Right lobe of liver (tissue), 6 donors: Measurements from ENCODE around the gene RAC2. TPM values are rescaled to one million over a fixed set of nuclear protein-coding genes. Genes with fewer than 3 reads are reported as not detected.

Source experiments
- ATAC-seq, 4 donors: fragments of 200-7000 bp; cut with Tn5 transposase; one replicate each; pipeline ENCODE4 v1.9.1; 2020; ENCODE audit warnings: mild to moderate bottlenecking in 4 of 4, moderate library complexity in 4 of 4
- DNase-seq, 3 donors: peaks; one replicate each; pipeline ENCODE4 v3.0.0-alpha.2; 2020
- H3K27ac ChIP-seq, 3 donors: fragments of 200-600 bp; one replicate each; pipeline ENCODE4 v1.8.0; 2022
- H3K27me3 ChIP-seq, 2 donors: fragments of 200-600 bp; one replicate each; pipeline ENCODE4 v1.8.0; 2022
- H3K36me3 ChIP-seq, 4 donors: fragments of 200-600 bp; sonication (generic) in 1 of 4; one replicate each; pipeline versions ENCODE4 v1.5.1 to v1.8.0; 2017 to 2022; ENCODE audit warnings: control low read depth in 1 of 4
- H3K4me1 ChIP-seq, 4 donors: fragments of 200-600 bp; sonication (generic) in 1 of 4; one replicate each; pipeline versions ENCODE4 v1.5.1 to v1.8.0; 2017 to 2022; ENCODE audit warnings: control low read depth in 1 of 4
- H3K4me3 ChIP-seq, 3 donors: fragments of 200-600 bp; one replicate each; pipeline ENCODE4 v1.8.0; 2022
- H3K9me3 ChIP-seq, 4 donors: fragments of 200-600 bp; sonication (generic) in 1 of 4; one replicate each; pipeline versions ENCODE4 v1.5.1 to v1.8.0; 2017 to 2022; ENCODE audit warnings: control low read depth in 1 of 4
- CTCF ChIP-seq, 4 donors: fragments of 200-600 bp in 3 of 4; fragments of 450-650 bp in 1 of 4; IDR thresholded peaks; one replicate each; pipeline versions ENCODE4 v1.5.1 to v1.8.0; 2016 to 2022; ENCODE audit warnings: antibody characterized with exemption in 4 of 4, mild to moderate bottlenecking in 2 of 4
- POLR2A ChIP-seq: fragments of 450-650 bp; IDR thresholded peaks from one replicate; pipeline ENCODE4 v1.6.1; 2017; ENCODE audit warnings: antibody characterized with exemption, mild to moderate bottlenecking
- WGBS: methylation state at CpG from one replicate; pipeline ENCODE4 v1.1.6; 2018; ENCODE audit warnings: low coverage, low lambda C conversion rate; ENCODE audit not compliant: insufficient coverage; ENCODE audit errors: missing lambda C conversion rate; 5-methylcytosine and 5-hydroxymethylcytosine counted together
- intact Hi-C, 2 donors: fragments of 100-400 bp; cut with DNase I; formaldehyde crosslinking; loops; one replicate each; pipeline versions ENCODE4 v1.11.2 to v1.14.1; 2022
- total RNA-seq, 6 experiments: library from RNA; depleted of rRNA in 2 of 6; stranded (reverse); fragments of >200 nt in 2 of 6; fragmentation: NEBNext Ultra II Directional in 3 of 6; extraction: Animal tissue kit (Norgen Biotek cat#: 25700) in 3 of 6; gene quantifications; one replicate each; pipeline versions ENCODE4 v1.1.0 to v1.2.4, GENCODE V29; 2016 to 2023
- donor health status: DM: no; HTN: yes; CAD: no.
- donor health status: DM: no; HTN: no; CAD: no.
- donor health status: DM: no; HTN: no; CAD: no.
- donor health status: DM: no; HTN: yes; CAD: no.
- donor health status: DM: no; HTN: yes; CAD: no.

RAC2 gene
- total RNA-seq, 6 experiments from 2014 or later = 3.4 to 12.9 (median 6.5) TPM

- no peaks in the 10 kb centered on the region for H3K4me1 ChIP-seq
- no peak for TF ChIP-seq POLR2A
- no peak for TF ChIP-seq CTCF (IDR thresholded peaks at IDR 0.05)
- H3K36me3 ChIP-seq = no peaks in the 10 kb centered on the region
- no CpG with 5 or more reads among the region's 7 CpGs for WGBS
- no peak overlapping the region for H3K27ac ChIP-seq
- H3K4me3 ChIP-seq = no peak overlapping the region
- intact Hi-C loops = loop anchor here in 1 of 2 donors (10.0 kb wide), 1 partner anchor 144 kb away; no protein-coding TSS in a partner anchor
- no peaks in the 10 kb centered on the region for H3K27me3 ChIP-seq
- DNase-seq (peak in 2 of 3 donors; percentile 7 to 33), ATAC-seq (no peak)
- H3K9me3 ChIP-seq = no peaks in the 10 kb centered on the region
These were observed 35.5 kb downstream of the RAC2 start for GRCh38 chr22:37208401-37209139.

- intact Hi-C loops = loop anchor here in 1 of 2 donors (10.0 kb wide), 1 partner anchor 143 kb away; no protein-coding TSS in a partner anchor
- no peak overlapping the region for H3K4me3 ChIP-seq
- DNase-seq (peak in 1 of 3 donors; percentile 2), ATAC-seq (no peak)
- no peaks in the 10 kb centered on the region for H3K27me3 ChIP-seq
- TF ChIP-seq POLR2A (no peak), CTCF (IDR thresholded peaks at IDR 0.05) (no peak)
- H3K4me1 ChIP-seq = no peaks in the 10 kb centered on the region
- no peaks in the 10 kb centered on the region for H3K9me3 ChIP-seq
- WGBS = 75% methylated on average over 2 of the region's 7 CpGs
- no peak overlapping the region for H3K27ac ChIP-seq
- no peaks in the 10 kb centered on the region for H3K36me3 ChIP-seq
These were observed 36.1 kb downstream of the RAC2 start for GRCh38 chr22:37207981-37208380.

DNA sequence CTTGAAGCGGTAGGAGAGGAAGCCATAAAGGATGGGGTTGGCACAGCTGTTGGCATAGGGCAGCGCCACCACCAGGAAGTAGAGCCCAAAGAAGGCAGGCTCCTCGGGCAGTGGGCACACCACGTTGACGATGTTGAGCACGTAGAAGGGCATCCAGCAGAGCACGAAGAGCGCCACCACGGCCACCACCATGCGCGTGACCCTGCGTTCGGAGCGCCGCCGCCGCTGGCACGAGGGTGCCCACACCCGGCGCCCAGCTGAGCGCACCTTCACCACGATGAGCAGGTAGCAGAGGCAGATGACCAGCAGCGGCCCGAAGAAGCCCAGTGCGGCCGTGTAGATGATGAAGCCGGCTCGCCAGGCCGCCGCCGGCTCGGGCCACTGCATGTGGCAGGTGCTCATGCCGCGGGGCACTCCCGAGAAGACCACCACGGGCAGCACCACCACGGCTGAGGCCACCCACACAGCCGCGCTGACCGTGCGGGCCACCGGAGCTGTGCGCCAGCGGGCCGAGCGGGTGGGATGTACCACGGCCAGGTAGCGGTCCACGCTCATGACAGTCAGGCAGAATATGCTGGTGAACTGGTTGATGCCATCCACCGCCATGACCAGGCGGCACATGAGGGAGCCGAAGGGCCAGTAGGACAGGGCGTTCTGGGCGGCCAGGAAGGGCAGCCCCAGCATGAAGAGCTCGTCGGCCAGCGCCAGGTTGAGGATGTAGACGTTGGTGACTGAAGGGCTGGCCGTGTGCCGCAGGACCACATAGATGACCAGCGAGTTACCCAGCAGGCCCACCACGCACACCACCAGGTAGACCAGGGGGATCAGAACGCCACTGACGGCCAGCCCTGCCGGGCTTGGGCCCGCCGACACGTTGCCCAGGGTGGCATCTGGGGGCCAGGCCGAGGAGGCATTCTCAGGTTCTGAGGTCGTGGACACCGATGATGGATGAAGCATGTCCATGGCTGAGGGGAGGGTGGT lies 36.9 kb downstream of the RAC2 start:
- H3K4me3 ChIP-seq = no peak overlapping the region
- ATAC-seq = no peak
- DNase-seq = peak in 2 of 3 donors; percentile 19 to 49
- no peaks in the 10 kb centered on the region for H3K4me1 ChIP-seq
- intact Hi-C loops = loop anchor here in 1 of 2 donors (10.0 kb wide), 1 partner anchor 142 kb away; no protein-coding TSS in a partner anchor
- TF ChIP-seq CTCF (IDR thresholded peaks at IDR 0.05) = no peak
- TF ChIP-seq POLR2A = no peak
- H3K36me3 ChIP-seq = no peaks in the 10 kb centered on the region
- H3K27ac ChIP-seq = no peak overlapping the region
- no peaks in the 10 kb centered on the region for H3K9me3 ChIP-seq
- no CpG with 5 or more reads among the region's 71 CpGs for WGBS
- H3K27me3 ChIP-seq = no peaks in the 10 kb centered on the region

DNA sequence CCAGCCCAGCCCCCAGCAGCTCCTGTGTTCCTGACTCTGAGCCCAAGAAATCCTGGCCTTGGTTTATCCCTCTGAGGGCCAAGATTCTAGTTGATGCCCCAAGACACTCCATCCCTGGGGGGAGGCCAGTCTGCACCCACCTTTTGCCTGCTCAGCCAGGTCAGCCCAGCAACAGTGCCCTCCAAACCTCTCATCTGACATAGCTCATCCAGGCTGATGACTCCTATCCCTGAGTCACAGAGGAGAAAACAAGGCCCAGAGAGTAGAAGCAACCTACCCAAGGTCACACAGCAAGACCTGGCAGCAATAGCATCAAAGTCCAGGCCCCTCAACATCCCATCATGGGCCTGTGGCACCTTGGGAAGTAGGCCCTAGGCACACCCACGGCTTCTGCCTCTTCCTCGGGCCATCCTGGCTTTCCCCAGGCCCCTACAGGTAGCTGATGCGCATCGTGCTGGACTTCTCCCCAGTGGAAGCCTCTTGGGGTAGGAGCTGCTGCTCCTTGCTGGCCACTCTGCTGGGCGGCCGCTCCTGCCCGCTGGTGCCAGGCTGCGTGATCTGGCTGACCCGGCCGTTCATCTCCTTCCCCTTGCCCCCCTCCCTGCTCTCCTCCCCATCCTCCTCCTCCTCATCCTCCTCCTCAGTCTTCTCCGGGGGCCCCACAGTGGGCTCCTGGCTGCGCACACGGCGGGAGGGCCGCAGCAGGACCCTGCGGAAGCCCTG lies 37.8 kb downstream of the RAC2 start:
- WGBS = 82% methylated on average over 2 of the region's 16 CpGs
- DNase-seq (peak in 1 of 3 donors; percentile 10), ATAC-seq (no peak)
- intact Hi-C loops = loop anchor here in 1 of 2 donors (10.0 kb wide), 1 partner anchor 141 kb away; no protein-coding TSS in a partner anchor
- Histone ChIP-seq H3K9me3 (no peaks in the 10 kb centered on the region), H3K36me3 (no peaks in the 10 kb centered on the region), H3K4me1 (no peaks in the 10 kb centered on the region), H3K4me3 (no peak overlapping the region), H3K27me3 (no peaks in the 10 kb centered on the region), H3K27ac (no peak overlapping the region)
- TF ChIP-seq POLR2A (no peak), CTCF (IDR thresholded peaks at IDR 0.05) (no peak)
